Upper lobe of left lung (tissue), 6 donors: Measurements from ENCODE around the gene PKHD1. TPM values are rescaled to one million over a fixed set of nuclear protein-coding genes. Genes with fewer than 3 reads are reported as not detected.

Experiments used
- ATAC-seq, 2 donors: fragments of 200-7000 bp; cut with Tn5 transposase; one replicate each; pipeline ENCODE4 v1.9.1; 2022; ENCODE audit warnings: mild to moderate bottlenecking in 2 of 2, moderate library complexity in 2 of 2; ENCODE audit not compliant: low FRiP score in 2 of 2
- DNase-seq, 2 donors: peaks; one replicate each; pipeline ENCODE4 v3.0.0-alpha.2; 2019 to 2020
- H3K27ac ChIP-seq, 4 donors: fragments of 200-600 bp; sonication (generic); one replicate each; pipeline ENCODE4 v1.5.1; 2016 to 2019
- H3K27me3 ChIP-seq, 4 donors: fragments of 200-600 bp; sonication (generic); one replicate each; pipeline ENCODE4 v1.5.1; 2017 to 2019
- H3K36me3 ChIP-seq, 4 donors: fragments of 200-600 bp; sonication (generic); one replicate each; pipeline ENCODE4 v1.5.1; 2016 to 2019
- H3K4me1 ChIP-seq, 4 donors: fragments of 200-600 bp; sonication (generic); one replicate each; pipeline ENCODE4 v1.5.1; 2018 to 2019
- H3K4me3 ChIP-seq, 4 donors: fragments of 200-600 bp; sonication (generic); one replicate each; pipeline ENCODE4 v1.5.1; 2017 to 2019; ENCODE audit warnings: mild to moderate bottlenecking in 2 of 4, moderate library complexity in 1 of 4
- H3K9me3 ChIP-seq, 4 donors: fragments of 200-600 bp; sonication (generic); one replicate each; pipeline ENCODE4 v1.5.1; 2018 to 2019
- EP300 ChIP-seq, 4 donors: sonication (generic); formaldehyde crosslinking; IDR thresholded peaks; one replicate each; pipeline ENCODE4 v1.5.1; 2017; ENCODE audit warnings: antibody characterized with exemption in 4 of 4, control low read depth in 2 of 4
- POLR2A ChIP-seq, 4 donors: fragments of 450-650 bp; IDR thresholded peaks; one replicate each; pipeline ENCODE4 v1.5.1; 2016 to 2017; ENCODE audit warnings: antibody characterized with exemption in 4 of 4, mild to moderate bottlenecking in 2 of 4
- POLR2AphosphoS5 ChIP-seq, 2 donors: sonication (generic); formaldehyde crosslinking; IDR thresholded peaks; one replicate each; pipeline ENCODE4 v1.5.1; 2017; ENCODE audit warnings: antibody characterized with exemption in 2 of 2
- WGBS, 2 donors: methylation state at CpG; one replicate each; pipeline ENCODE4 v1.1.5; 2017 to 2018; 5-methylcytosine and 5-hydroxymethylcytosine counted together
- total RNA-seq, 6 donors: library from RNA; depleted of rRNA in 4 of 6; stranded (reverse); fragments of >200 nt in 4 of 6; gene quantifications; one replicate each; pipeline versions ENCODE4 v1.1.0 to v1.2.1, GENCODE V29; 2016 to 2021
- TF ChIP-seq, protein P1 (sequence below), 6 experiments: fragments of 450-650 bp in 4 of 6; fragments of 200-600 bp in 2 of 6; sonication (generic) in 2 of 6; IDR thresholded peaks; one replicate each; pipeline ENCODE4 v1.5.1; 2016 to 2019; ENCODE audit warnings: antibody characterized with exemption in 6 of 6
- donor health status: DM: no; HTN: no; CAD: no; lungs with moderate emphysema.
- donor health status: DM: no; HTN: yes; CAD: no; lungs with severe emphysema.

The PKHD1 gene
- total RNA-seq, 6 donors from 2014 or later: 0.10 to 1.0 (median 0.34) TPM

DNA sequence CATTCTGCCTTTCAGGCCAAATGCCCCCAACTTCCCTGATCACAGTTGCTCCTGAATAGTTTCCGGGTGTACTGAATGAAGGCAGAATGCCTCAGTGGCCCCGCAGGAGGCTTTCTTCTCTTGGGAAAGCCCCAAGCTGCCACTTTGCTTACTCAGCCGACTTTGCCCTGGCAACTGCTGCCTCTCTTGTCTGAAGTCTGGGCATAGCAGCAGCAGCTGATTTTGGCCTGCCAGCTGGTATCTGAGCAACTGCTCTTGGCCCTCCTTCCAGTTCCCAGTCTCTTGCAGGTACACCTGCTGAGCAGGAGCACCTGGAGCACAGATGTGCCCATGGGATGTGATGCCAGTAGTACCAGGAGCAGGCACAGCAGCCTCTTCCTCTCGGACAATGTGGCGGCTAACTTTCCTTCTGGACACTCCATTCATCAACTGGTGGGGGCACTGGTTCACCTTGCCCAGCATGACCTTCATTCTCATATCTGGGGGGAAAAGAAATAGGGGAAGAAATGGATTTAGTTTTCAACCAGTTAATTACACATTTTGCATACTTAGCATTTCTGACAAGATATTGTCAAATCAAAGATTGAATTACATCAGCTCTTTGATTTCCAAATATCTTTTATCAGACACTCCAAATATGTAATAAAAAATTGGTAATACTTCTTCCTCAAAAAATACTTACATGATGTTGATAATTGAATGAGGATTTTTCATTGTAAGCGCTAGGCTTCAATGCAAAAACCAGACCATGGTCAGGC is 468.2 kb downstream of the PKHD1 start:
- H3K27ac ChIP-seq: no peak overlapping the region
- H3K27me3 ChIP-seq: no peaks in the 10 kb centered on the region
- ATAC-seq (no peak), DNase-seq (no peak)
- TF ChIP-seq POLR2A (IDR thresholded peaks at IDR 0.05): no peak
- TF ChIP-seq EP300 (IDR thresholded peaks at IDR 0.05): no peak
- TF ChIP-seq, protein P1, sequence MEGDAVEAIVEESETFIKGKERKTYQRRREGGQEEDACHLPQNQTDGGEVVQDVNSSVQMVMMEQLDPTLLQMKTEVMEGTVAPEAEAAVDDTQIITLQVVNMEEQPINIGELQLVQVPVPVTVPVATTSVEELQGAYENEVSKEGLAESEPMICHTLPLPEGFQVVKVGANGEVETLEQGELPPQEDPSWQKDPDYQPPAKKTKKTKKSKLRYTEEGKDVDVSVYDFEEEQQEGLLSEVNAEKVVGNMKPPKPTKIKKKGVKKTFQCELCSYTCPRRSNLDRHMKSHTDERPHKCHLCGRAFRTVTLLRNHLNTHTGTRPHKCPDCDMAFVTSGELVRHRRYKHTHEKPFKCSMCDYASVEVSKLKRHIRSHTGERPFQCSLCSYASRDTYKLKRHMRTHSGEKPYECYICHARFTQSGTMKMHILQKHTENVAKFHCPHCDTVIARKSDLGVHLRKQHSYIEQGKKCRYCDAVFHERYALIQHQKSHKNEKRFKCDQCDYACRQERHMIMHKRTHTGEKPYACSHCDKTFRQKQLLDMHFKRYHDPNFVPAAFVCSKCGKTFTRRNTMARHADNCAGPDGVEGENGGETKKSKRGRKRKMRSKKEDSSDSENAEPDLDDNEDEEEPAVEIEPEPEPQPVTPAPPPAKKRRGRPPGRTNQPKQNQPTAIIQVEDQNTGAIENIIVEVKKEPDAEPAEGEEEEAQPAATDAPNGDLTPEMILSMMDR (IDR thresholded peaks at IDR 0.05): no peak
- no peak for TF ChIP-seq POLR2AphosphoS5 (IDR thresholded peaks at IDR 0.05)
- 84 to 93% methylated on average over 6 of the region's 6 CpGs for WGBS, 2 donors
- no peak overlapping the region for H3K4me3 ChIP-seq
- no peaks in the 10 kb centered on the region for H3K9me3 ChIP-seq
- no peaks in the 10 kb centered on the region for H3K36me3 ChIP-seq
- H3K4me1 ChIP-seq: no peaks in the 10 kb centered on the region

DNA sequence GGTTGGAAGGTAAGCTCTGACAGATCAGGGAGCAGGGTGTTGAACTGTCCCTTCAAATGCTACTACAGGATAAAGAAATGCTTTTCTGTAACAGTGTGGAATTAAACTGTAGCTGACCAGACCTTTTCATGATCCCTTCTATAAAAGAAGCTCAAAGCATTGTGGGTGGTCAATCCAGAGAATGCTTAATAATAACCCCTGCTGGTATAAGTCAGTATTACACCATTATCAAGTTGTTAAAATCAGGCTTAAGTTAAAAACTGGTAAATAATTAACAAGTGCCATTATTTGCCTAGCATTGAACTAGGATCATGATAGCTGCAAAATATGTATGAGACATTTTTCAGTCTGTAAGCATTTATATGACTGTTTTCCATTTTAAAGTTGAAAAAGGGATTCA is 468.9 kb downstream of the PKHD1 start:
- DNase-seq (no peak), ATAC-seq (peak in 1 of 2 donors; percentile 29)
- Histone ChIP-seq H3K4me1 (no peaks in the 10 kb centered on the region), H3K36me3 (no peaks in the 10 kb centered on the region), H3K9me3 (no peaks in the 10 kb centered on the region), H3K27me3 (no peaks in the 10 kb centered on the region), H3K4me3 (no peak overlapping the region), H3K27ac (no peak overlapping the region)
- TF ChIP-seq, protein P1 (IDR thresholded peaks at IDR 0.05): peak in 4 of 6 experiments; percentile 14 to 34 (median 32)
- no peak for TF ChIP-seq POLR2A (IDR thresholded peaks at IDR 0.05)

- no peak overlapping the region for H3K27ac ChIP-seq
- no peaks in the 10 kb centered on the region for H3K9me3 ChIP-seq
- DNase-seq: no peak
- TF ChIP-seq EP300 (IDR thresholded peaks at IDR 0.05) (no peak), POLR2A (IDR thresholded peaks at IDR 0.05) (no peak), POLR2AphosphoS5 (IDR thresholded peaks at IDR 0.05) (no peak)
- TF ChIP-seq, protein P1 (IDR thresholded peaks at IDR 0.05): no peak
- H3K4me3 ChIP-seq: no peak overlapping the region
- H3K27me3 ChIP-seq: no peaks in the 10 kb centered on the region
- ATAC-seq: no peak
- no peaks in the 10 kb centered on the region for H3K4me1 ChIP-seq
- WGBS, 2 donors: 65 to 79% methylated on average over 2 of the region's 2 CpGs
- no peaks in the 10 kb centered on the region for H3K36me3 ChIP-seq
These were observed 469.7 kb downstream of the PKHD1 start for GRCh38 chr6:51617751-51618150.

DNA sequence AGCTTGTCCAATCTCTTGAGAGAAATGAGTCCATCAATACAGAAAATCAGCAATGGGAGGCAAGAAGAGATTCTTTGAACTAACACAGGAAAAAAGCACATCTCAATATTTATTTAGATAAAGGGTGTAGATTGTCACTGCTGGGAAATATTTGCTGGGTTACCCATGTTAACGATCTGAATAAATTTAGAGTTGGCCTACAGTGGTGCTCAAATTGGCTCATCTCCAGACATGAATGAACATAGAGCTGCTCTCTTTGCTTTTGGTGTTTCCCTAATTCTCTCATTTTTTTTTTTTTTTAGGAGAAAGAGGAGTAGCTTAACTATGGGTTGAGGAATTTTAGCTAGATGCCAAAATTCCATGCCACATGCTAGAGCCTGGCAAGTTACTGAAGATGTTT is 471.2 kb downstream of the PKHD1 start:
- DNase-seq (no peak), ATAC-seq (no peak)
- Histone ChIP-seq H3K27ac (no peak overlapping the region), H3K4me3 (no peak overlapping the region), H3K9me3 (no peaks in the 10 kb centered on the region), H3K27me3 (no peaks in the 10 kb centered on the region), H3K4me1 (no peaks in the 10 kb centered on the region), H3K36me3 (no peaks in the 10 kb centered on the region)
- WGBS, 2 donors: 79 to 94% methylated on average over 1 of the region's 1 CpG
- TF ChIP-seq EP300 (IDR thresholded peaks at IDR 0.05): no peak
- TF ChIP-seq POLR2AphosphoS5 (IDR thresholded peaks at IDR 0.05): no peak
- TF ChIP-seq, protein P1 (IDR thresholded peaks at IDR 0.05): no peak
- TF ChIP-seq POLR2A (IDR thresholded peaks at IDR 0.05): no peak

GRCh38 chr6:51614725-51615124 is 472.7 kb downstream of the PKHD1 start:
- Histone ChIP-seq H3K9me3 (no peaks in the 10 kb centered on the region), H3K4me1 (no peaks in the 10 kb centered on the region), H3K27me3 (no peaks in the 10 kb centered on the region), H3K4me3 (no peak overlapping the region), H3K27ac (no peak overlapping the region), H3K36me3 (no peaks in the 10 kb centered on the region)
- no peak for TF ChIP-seq POLR2AphosphoS5 (IDR thresholded peaks at IDR 0.05)
- TF ChIP-seq, protein P1 (IDR thresholded peaks at IDR 0.05): no peak
- no peak for TF ChIP-seq POLR2A (IDR thresholded peaks at IDR 0.05)
- ATAC-seq (no peak), DNase-seq (no peak)
